Stimulated activated naive CD4-positive, alpha-beta T cell treated with Interleukin-2 at 50 U/mL for 16 hours (primary cell): ENCODE data around the gene CCDC34.
"Not testable (repeated sequence)": the region's sequence is repeated elsewhere in the genome, so short reads cannot be mapped to it uniquely, and the experiment has no call there.

Experiments
- DNase-seq: peaks from one replicate; lab custom pipeline; 2025; lab: John Stamatoyannopoulos, UW

Gene CCDC34

DNA sequence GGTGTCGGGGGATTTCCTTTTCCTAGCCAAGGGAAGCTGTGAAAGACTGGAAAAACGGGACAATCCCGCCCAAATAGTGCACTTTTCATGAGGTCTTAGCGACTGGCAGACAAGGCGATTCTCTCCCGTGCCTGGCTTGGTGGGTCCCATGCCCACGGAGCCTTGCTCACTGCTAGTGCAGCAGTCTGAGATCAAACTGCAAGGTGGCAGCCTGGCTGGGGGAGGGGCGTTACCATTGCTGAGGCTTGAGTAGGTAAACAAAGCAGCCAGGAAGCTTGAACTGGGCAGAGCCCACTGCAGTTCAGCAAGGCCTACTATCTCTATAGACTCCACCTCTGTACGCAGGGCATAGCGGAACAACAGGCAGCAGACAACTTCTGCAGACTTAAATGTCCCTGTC, 41.7 kb downstream of the CCDC34 start:
- DNase-seq, result not testable (repeated sequence)

DNA sequence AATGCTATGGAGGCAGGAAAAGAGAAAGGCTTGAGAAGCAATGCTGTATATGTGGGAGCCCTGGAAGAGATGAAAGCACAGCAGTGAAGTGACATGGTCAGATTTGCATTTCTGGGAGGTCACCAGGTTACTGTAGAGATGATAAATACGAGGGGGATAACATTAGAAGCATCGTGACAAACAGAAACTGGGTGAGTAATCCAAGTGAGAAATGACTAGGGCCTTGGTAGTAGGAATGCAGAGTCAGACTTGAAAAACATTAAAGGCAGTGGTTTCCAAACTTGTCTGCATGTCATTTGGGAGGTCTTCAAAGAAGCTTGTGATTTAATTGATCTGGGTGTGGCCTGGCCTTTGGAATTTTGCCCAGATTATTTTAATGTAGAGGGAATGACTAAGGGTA, 43.9 kb downstream of the CCDC34 start:
- no peak for DNase-seq

DNA sequence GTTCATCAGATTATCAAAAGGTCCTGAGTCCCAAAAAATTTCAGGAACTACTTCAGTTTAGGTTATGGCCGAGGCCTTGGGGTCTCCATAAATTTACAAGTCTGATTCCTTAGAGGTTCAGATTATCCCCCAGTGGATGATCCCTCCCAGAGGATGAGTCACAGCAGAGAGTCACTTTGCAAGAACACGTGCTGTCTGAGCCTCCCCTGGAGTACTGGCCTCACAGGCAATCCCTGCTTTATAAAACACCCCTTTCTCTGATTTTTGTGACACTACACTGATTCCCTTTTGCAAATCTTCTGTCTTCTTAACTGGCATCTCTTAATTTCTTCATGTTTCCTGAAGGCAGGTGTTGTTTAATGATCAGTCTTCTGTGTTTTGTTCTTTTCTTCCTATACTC, 45.3 kb downstream of the CCDC34 start:
- DNase-seq, result no peak

DNA sequence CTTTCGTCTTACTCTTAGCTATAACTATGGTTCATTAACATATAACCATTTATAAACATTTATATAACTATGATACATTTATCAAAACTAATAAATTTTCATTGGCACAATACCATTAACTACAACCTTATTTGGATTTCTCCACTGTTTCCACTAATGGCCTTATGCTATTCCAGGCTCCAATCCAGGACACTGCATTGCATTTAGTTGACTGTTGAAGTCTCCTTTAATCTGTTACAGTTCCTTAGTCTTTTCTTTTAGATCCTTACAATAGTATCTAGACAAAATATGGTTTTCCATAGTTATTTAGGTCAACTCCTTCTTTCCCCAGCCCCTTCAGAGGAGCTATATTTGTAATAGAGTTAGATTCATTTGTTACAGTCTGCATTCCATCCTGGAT, 47.2 kb downstream of the CCDC34 start:
- no peak for DNase-seq

DNA sequence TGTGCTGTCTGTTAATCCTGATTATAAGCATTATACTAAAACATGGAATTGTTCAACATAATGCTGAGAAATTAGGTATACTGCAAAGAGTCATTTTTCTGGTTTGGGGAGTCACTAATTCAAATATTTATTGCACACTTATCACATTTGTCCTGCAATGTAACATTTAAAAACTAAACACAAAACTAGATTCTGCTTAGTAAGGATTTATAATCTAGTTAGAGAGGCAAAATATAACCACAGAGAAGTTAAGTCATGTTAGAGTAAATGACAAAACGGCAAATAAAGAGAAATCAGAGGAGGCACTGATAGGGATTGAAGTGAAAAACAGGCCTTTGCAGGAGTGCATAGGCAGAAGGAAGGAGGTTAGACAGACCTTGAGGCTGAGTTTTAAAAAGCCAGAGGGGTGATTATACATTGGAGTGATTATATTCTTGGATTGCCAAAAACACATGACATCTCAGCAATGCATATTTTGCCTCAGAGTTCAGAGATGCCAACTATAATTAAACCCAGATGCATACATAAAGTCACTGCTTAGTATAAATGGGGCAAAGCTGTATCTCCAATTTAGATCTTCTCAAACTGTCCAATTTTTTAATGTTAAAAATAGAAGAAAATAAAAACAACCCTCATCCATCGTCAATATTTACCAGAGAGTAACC, 49.7 kb downstream of the CCDC34 start:
- no peak for DNase-seq

DNA sequence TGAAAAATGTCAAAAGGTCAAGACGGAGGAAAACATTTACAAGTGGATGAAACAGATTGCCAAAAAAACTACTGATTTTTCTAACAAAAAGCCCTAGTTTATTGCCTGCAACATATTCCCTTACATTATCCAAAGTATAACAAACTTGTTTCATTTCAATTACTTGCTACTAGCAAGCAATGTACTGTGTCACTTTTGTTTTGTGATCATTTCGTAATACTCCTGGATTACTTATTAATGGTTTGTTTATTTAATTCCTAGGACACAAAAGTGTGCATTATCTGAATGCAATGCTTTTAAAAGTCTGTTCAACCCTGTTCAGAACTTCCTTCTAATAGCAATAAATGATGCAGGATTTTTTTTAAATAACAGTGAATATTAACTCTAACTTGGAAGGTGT, 50.9 kb downstream of the CCDC34 start:
- no peak for DNase-seq

DNA sequence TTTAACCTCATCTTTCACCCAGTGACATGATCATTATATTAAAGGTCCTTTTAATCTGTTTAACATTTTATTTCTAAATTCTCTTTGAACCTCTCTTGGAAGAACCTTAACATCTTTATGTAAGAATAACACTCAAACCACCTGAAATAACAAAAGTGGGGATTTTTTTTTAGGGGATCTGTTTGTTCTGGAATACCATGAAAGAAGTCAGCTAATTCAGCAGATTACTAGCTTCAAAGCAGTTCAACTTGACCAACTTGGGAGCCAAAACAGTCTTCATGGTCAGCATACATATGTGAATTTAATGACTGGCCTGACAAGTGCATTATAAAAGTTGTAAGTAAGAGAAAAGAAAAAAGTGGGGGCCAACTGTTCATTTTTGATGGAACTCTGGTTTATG, 52.3 kb downstream of the CCDC34 start:
- no peak for DNase-seq

DNA sequence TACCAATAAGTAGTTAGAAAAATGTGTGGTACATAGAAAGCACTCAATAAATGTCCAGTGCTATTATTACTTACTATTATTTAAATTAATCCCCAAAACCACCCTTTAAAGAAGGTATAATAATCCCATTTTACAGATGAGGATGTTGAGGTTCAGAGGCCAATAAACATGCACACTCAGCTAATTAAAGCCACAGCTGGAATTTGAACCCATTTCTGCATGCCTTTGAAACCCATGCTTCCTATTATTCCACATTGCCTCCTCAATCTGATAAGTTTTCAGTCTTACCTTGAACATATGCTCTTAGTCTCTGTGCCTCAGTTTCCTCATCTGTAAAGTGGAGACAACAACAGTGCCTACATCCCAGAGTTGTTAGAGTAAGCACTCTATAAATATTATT, 52.8 kb downstream of the CCDC34 start:
- DNase-seq, result no peak

DNA sequence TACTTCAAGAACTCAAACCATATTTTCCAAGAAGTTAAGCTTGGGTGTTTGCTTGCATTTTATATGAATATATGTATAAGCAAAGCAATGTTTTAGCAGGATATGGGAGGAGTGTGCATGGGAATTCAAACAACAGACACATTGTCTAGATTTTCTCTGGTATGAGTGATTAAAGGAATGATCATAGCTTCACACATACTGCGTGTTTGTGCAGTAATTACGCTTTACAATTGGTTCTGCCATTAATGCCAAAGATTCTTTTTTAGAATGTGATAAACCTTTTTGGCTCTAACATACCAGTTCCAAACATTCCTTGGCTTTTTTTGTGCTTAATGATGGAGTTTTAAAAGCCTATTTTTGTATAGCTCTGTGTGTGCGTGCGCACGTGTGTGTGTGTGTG, 54.0 kb downstream of the CCDC34 start:
- DNase-seq, result no peak

DNA sequence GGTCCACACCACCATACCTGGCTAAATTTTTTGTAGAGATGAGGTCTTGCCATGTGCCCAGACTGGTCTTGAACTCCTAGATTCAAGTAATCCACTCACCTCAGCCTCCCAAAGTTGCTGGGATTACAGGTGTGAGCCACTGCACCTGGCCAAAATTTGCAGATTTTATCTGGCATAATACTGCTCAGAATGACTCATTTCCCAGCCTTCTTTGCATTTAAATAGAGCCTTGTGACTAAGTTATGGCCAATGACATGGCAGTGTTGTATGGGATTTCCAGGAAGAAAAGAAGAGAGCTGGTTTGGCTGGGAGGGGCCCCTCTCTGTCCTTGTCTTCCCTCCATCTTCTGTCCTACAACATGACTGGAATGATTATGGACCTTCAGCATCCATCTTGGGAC, 55.8 kb downstream of the CCDC34 start:
- no peak for DNase-seq

DNA sequence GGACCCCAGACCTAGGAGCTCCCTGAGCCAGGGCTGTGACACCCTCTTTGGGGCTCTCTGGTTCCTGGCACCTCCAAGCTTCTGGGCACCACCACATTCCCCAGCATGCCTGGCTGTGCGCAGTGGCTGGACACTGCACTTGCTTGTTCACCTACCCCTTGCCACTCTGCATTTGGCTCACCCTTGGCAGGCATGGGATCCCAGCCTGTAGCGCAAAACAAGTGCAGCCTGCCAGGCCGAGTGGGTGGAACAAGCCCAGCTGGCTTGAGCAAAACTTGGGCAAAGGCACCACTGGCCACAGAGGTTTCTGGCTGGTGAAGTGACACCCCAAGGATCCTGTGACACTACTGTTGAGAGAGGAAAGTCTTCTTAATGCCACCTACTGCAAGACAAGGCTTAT, 57.3 kb downstream of the CCDC34 start:
- DNase-seq, result no peak

DNA sequence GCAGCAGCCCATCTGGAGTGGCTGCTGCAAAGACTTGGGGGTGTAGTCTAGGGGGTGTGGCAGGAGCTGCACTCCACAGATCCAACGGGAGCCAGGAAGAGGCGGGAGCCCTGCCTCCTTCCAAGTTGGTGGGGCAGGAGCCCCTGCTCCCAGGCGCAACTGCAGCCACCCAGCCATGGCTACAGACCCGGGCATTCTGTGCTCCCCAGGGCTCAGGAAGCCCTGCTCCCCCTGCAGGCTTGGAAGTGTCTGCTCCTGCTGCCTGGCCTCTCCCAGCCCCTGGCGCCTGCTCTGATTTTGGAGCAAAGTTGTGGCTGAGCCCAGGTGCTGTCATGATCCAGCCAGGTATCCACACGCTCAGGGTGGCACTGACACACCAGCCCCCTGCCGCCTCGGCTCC, 58.5 kb downstream of the CCDC34 start:
- DNase-seq, result no peak

DNA sequence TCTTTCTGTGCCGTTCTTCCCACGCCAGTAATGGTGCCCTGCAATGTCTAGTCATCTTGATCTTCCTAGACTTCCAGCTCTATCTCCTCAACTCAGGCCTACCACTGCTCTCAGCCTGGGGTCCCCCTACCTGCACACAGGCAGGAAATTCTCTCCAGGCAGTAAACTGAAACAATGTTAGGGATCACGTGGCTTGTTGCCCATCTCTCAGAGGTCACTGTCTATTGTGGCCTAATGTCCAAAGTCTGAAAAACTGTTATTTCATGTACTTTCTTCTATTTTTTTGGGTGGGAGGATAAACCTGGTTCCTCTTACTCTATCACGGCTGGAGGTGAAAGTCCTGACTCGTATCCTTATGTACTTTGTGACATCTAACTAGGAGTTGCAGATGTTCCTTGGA, 59.1 kb downstream of the CCDC34 start:
- DNase-seq, result no peak

DNA sequence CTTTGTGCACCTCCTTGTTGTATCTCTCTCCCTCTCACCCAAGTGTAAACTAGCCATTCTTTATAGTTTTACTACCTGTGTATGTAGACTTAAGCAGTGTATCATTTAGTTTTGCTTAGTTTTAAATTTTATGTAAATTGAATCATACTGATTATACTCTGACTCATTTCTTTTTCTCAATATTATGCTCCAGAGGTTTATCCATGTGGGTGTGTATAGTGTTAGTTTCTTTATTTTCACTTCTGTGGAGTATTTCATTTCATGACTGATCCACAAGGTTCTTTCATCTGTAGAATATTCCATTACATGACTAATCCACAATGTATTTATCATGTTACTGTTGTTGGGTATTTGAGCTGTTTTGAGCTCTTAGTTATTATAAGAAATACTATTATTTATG, 62.0 kb downstream of the CCDC34 start:
- no peak for DNase-seq

DNA sequence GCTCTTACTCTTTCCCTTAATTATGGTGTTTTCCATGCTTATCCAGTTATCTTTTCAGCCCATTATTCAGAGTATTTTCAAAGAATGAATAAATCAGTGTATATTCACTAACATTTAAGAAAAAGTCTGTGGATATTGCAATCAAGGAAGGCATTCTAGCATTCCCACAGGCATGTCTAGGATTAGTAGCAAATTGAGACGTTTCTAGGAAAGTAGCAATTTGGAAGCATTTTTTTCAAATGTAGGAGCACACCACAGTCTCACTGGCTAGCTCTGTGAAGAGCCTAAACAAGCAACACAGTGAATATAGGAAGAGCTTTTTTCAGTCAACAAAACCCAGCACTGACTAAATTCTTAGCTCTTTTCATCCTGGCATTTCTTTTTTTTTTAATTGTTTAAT, 65.4 kb downstream of the CCDC34 start:
- no peak for DNase-seq

DNA sequence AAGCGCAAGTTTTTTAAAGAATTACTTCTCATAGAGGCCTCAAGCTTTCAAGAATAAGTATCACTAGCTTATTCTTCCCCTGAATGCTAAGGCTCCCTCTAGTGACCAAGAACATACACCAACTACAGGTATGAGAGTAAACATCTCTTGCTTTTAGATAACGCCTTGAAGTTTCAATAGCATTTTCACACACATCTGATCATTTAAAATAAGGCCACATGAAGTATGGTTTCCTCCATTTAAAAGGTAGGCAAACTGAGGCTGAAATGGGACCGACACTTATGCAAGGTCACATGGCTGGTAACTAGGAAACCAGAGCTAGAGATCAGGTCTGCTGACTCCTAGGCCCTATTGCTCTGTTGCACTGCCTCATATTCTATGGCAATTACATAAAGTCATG, 66.5 kb downstream of the CCDC34 start:
- no peak for DNase-seq

DNA sequence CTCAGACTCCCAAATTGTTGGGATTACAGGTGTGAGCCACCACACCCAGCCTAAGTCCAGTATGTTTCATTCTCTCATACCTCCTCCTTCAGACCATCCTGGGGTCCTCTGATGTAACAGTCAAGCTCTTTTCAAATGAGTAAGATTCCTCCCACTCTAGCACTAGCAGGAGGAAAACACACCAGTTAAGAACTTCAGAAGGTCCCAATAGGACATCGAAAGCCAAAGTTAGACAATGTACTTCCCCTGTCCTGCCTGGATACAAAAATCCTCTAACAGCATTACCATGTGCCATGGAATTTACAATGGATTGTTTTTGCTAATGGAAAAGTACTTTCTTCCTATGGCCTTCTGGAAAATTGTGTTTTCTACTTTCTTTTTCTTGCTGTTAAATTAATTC, 67.1 kb downstream of the CCDC34 start:
- no peak for DNase-seq

DNA sequence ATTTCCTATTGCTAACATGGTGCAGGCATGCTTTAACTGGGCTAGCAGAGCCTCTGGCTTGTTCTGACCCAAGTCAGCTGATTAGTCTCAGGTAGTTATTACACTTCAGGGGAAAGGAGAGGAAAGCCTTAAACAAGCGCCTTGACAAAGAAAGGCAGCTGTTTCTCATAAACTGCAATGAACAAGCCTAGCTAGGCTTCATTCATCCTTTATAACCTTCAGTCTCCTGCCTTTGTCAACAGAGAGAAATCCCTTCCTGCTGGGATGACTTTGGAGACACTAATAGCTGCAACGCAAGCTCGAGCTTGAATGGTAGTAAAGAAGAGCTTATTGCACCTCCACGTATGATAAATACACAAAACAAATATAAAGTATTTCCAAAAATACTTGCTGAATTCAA, 68.4 kb downstream of the CCDC34 start:
- no peak for DNase-seq

DNA sequence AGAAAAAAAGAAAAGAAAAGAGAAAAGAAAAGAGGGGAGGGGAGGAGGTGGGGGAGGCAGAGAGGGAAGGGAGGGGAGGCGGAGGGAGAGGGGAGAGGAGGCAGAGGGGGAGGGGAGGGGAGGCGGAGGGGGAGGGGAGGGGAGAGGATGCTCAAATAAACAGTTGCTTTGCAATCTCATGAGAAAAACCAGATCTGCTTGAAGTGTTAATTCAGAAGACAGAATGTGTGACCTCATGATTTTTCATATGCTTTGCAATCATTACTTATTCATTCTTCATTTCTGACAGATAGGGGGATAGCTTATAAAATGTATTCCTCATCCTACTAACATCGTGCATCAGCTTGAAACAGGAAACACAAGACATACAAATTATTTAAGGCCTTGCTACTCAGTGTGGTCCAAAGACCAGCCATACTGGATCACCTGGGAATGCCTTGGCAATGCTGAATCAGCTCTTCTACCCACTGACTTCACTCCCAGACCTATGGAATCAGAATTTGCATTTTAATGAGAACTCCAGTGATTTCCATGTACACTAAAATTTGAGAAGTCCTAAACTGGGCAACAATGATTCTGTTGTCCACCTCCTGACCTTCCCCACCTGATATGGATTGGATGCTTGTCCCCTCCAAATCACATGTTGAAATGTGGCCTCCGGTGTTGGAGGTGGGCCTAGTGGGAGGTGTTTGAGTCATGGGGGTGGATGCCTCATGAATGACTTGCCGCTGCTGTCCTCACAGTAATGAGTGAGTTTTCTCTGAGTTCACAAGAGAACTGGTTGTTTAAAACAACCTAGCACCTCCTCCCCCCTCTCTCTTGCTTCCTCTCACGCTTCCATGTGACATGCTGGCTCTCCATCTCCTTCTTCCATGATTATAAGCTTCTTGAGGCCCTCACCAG, 69.2 kb downstream of the CCDC34 start:
- no peak for DNase-seq

DNA sequence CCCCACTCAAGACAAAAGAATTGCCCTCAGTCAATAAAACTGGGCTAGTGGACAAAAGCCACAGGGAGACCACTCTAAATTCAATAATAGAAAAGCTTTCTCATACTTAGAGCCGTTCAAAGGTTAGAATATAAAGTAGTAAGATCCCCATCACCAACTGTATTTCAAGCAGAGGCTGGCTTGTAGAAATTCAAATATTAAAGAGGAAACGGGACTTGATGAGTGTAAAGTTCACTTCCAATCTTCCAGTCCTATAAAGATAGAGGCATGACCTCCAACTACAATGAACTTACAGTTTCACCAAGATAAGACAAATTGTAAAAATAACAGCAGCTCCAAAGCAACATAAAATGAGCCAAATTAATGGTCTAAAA, 70.4 kb downstream of the CCDC34 start:
- DNase-seq, result no peak

DNA sequence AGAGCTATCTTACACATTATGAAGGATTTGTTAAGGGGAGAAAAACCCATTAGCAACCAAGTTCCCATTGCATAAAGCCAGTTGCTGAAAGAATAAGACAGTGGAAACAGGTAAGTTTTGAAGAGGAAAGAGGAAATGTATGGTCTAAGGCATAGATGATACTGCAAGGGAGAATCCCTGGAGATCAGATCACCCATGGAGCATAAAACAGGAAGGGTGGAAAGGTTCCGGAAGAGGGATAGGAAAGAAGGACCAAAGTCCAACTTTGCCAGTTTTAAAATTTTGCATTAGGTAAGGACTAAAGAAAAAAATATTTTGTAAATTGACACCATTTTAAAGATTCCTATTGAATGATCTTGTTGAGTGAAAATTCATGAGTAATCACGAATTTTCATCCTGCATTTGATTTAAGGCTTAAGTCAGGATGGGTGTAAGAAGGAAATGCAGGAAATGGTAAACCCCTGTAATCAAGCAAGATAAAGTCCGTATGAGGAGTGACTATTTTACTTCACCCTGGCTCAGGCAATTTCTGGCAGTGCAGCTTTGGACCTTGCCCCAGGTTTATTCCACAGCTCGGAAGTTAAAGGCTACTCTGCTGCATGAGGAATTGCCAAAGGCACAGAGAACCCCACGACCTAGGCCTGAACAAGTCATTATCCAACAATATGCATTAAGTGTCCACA, 70.9 kb downstream of the CCDC34 start:
- no peak for DNase-seq

DNA sequence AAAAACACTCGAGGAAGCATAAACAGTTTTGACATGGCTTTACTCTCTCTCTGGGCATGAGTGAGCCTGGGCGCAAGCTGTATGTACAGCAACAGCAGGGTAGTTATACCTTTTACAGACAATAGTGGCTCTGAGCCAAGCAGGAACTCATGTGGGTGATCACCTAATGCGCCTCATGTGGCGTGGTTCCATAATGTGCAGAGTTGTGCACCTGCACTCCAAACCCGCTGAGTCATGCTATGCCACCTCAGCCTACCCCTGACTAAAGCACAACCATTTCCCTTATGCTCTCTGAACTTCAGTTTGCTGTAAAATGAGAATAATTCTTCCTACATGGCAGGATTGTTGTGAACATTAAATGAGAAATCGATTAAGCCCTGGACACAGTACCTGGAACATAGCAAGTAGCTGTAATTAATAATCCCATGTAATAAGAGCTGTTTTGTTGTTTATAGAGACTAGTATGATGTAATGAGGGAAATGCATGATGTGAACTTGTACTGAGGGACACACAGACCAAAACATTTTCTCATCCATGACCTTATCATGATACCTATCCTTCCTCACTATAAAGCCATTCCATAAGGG, 71.6 kb downstream of the CCDC34 start:
- no peak for DNase-seq
